Pancreas (tissue), 10 donors: ENCODE data around the gene RAC2. TPM values are rescaled to one million over a fixed set of nuclear protein-coding genes. Genes with fewer than 3 reads are reported as not detected.

Source experiments
- ATAC-seq, 4 donors: fragments of 200-7000 bp; cut with Tn5 transposase; one replicate each; pipeline versions ENCODE4 v1.8.0 to v1.9.1; 2020; ENCODE audit warnings: mild to moderate bottlenecking in 4 of 4, moderate library complexity in 4 of 4
- DNase-seq, 6 donors: peaks; one replicate each; pipeline ENCODE4 v3.0.0-alpha.2; 2020
- FAIRE-seq: peaks from 2 replicates; lab custom pipeline; 2012; peaks lifted over from hg19 to GRCh38; lab: Jason Lieb, UNC
- H3K27ac ChIP-seq, 4 donors: fragments of 200-600 bp; sonication (generic); 1 replicate in 3 of 4; 2 replicates in 1 of 4; pipeline versions ENCODE4 v1.5.0 to v1.8.0; 2020
- H3K27me3 ChIP-seq, 4 donors: fragments of 200-600 bp; one replicate each; pipeline ENCODE4 v1.8.0; 2021
- H3K36me3 ChIP-seq, 3 donors: fragments of 200-600 bp; sonication (generic) in 1 of 3; one replicate each; pipeline versions ENCODE4 v1.5.0 to v1.8.0; 2020 to 2021
- H3K4me1 ChIP-seq, 3 donors: fragments of 200-600 bp; one replicate each; pipeline ENCODE4 v1.8.0; 2021
- H3K4me3 ChIP-seq, 4 donors: fragments of 200-600 bp; sonication (generic) in 2 of 4; one replicate each; pipeline versions ENCODE4 v1.5.0 to v1.8.0; 2020 to 2021
- H3K9me3 ChIP-seq, 4 donors: fragments of 200-600 bp; one replicate each; pipeline ENCODE4 v1.8.0; 2021
- CTCF ChIP-seq, 4 donors: fragments of 200-600 bp; sonication (generic) in 3 of 4; IDR thresholded peaks; one replicate each; pipeline versions ENCODE4 v1.5.0 to v1.8.0; 2021; ENCODE audit warnings: antibody characterized with exemption in 4 of 4
- WGBS, 2 donors: extraction: QIAGEN DNeasy Blood & Tissue Kit; methylation state at CpG; one replicate each; pipeline ENCODE4 v1.1.7; 2013; 5-methylcytosine and 5-hydroxymethylcytosine counted together
- intact Hi-C, 3 donors: fragments of 100-400 bp; cut with DNase I; formaldehyde crosslinking; loops; one replicate each; pipeline versions ENCODE4 v1.11.1 to v1.14.2; 2022
- polyA plus RNA-seq, 2 donors: library from polyadenylated mRNA; stranded (reverse); fragments of 200-250 nt; gene quantifications; one replicate each; pipeline ENCODE4 v1.2.3, GENCODE V29; 2013
- total RNA-seq, 6 donors: library from RNA; stranded (reverse); fragmentation: NEBNext Ultra II Directional in 4 of 6; extraction: Animal tissue kit (Norgen Biotek cat#: 25700) in 4 of 6; gene quantifications; one replicate each; pipeline versions ENCODE4 v1.2.1 to v1.2.4, GENCODE V29; 2021 to 2023
- donor health status: healthy with polysubstance abuse.
- donor health status: DM: no; HTN: no; CAD: no; lungs with moderate emphysema.
- donor health status: DM: no; HTN: no; CAD: no.
- donor health status: control.
- donor health status: control.
- donor health status: Bipolar disorder and iron deficiency.
- donor health status: DM: yes; HTN: yes; CAD: no.
- donor health status: DM: no; HTN: no; CAD: no.
- donor health status: DM: no; HTN: no; CAD: no.
- donor health status: DM: yes; HTN: yes; CAD: no.

Gene RAC2
- total and polyA plus RNA-seq, 8 donors = 0.91 to 12.8 (median 3.0) TPM

- no peak for TF ChIP-seq CTCF (IDR thresholded peaks at IDR 0.05)
- no peak for DNase-seq
- WGBS, 2 donors = 79 to 83% methylated on average over 5 of the region's 5 CpGs
Measured at GRCh38 chr22:37205046-37205445, 39.0 kb downstream of the RAC2 start.

DNA sequence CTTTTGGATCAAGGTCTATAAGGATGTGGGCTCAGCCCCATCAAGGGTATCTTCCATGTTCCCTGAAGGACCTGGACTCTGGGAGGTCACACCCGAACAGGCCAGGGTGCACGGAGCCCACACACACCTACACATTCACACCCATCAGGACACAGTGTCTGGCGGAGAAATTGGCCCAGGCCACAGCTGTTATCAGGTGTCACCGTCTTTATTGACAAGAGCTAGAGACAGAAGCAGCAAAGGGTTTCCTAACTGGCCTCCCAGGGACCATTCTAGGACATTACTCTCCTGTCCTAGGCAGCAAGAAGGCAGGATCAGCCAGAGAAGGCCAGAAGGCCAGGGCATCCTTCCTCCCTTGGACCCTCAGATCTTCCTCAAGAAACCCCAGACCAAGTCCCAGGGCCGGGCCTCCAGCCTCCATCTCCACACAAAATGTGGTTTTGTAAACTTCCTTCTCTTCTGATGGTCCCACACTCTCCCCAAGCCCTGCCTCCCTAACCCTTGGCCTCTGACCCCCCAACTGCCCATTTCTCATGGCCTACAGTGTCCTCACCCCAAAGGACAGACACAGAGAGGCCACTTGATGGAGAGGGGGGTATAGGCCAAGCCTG is 39.9 kb downstream of the RAC2 start:
- WGBS, 2 donors = 76 to 81% methylated on average over 5 of the region's 5 CpGs
- FAIRE-seq (no peak), DNase-seq (no peak), ATAC-seq (no peak)
- no peaks in the 10 kb centered on the region for H3K36me3 ChIP-seq
- no peak overlapping the region for H3K4me3 ChIP-seq
- H3K9me3 ChIP-seq = no peaks in the 10 kb centered on the region
- intact Hi-C loops = loop anchor here in 2 of 3 donors (5.0 to 10.0 kb wide), 2 partner anchors 37 to 129 kb away; no protein-coding TSS in a partner anchor
- no peaks in the 10 kb centered on the region for H3K27me3 ChIP-seq
- H3K27ac ChIP-seq = no peak overlapping the region
- TF ChIP-seq CTCF (IDR thresholded peaks at IDR 0.05) = no peak
- peaks cover 4 to 5% (median 4%) of the 10 kb centered on the region in 3 donors for H3K4me1 ChIP-seq

More at GRCh38 chr22:37205046-37205445, 39.0 kb downstream of the RAC2 start:
- Histone ChIP-seq H3K27me3 (no peaks in the 10 kb centered on the region), H3K9me3 (no peaks in the 10 kb centered on the region), H3K36me3 (no peaks in the 10 kb centered on the region), H3K27ac (no peak overlapping the region), H3K4me3 (no peak overlapping the region), H3K4me1 (no peaks in the 10 kb centered on the region)
- intact Hi-C loops = loop anchor here in 2 of 3 donors (10.0 kb wide), 1 partner anchor 130 kb away; no protein-coding TSS in a partner anchor
- FAIRE-seq = no peak
- ATAC-seq = no peak

DNA sequence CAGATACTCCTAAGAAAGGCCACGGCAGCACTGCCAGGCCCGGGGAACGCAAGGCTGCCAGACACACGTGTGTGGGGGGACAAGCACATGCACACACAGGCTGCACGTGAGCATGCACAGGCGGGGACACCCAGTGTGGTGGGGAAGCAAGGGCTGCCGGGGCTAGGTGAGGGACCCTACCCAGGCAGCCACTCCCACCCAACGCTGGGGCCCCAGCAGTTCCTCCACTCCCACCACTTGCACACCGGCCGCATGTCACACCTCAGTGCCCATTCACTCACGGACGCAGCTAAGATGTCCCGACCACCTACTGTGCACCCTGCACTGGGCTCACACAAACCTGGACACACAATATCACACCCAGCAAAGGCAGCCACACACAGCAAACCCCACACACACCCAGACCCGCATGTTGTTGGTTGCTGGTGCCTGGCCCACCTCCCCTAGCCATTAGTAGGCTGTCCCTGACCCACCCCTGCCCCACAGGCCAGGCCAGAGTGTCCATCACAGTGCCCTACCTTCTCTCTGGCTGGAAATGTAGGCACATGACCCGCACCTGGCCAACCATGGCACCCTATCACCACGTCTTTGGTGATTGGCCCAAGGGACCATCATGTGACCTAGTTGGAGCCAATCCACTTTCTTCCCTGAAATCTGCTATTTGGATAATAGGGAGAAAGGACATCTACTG is 40.6 kb downstream of the RAC2 start:
- intact Hi-C loops = loop anchor here in 2 of 3 donors (5.0 to 10.0 kb wide), 2 partner anchors 36 to 129 kb away; no protein-coding TSS in a partner anchor
- Histone ChIP-seq H3K9me3 (no peaks in the 10 kb centered on the region), H3K27me3 (no peaks in the 10 kb centered on the region), H3K27ac (no peak overlapping the region), H3K4me1 (peaks cover 4 to 5% (median 4%) of the 10 kb centered on the region in 3 donors), H3K4me3 (no peak overlapping the region), H3K36me3 (no peaks in the 10 kb centered on the region)
- FAIRE-seq (no peak), ATAC-seq (no peak), DNase-seq (no peak)
- 81 to 83% methylated on average over 16 of the region's 16 CpGs for WGBS, 2 donors
- TF ChIP-seq CTCF (IDR thresholded peaks at IDR 0.05) = no peak

DNA sequence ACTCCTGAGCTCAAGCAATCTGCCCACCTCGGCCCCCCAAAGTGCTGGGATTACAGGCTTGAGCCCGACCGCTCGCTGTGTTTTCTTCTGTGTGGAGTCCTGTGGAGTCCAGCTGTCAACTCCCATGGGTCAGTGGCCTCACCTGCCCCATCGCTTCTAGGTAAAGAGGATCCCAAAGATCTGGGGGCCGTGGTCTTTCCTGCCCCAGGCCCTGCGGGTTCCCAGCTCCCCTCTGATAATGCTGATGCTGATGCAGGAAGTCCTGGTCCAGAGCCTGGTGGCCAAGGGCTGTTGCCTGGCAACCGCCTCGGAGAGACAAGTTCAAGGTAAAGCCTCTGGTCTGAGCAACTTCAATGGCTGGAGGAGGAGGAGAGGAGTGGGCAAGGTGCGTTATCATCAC is 41.4 kb downstream of the RAC2 start:
- H3K36me3 ChIP-seq = no peaks in the 10 kb centered on the region
- no peaks in the 10 kb centered on the region for H3K27me3 ChIP-seq
- TF ChIP-seq CTCF (IDR thresholded peaks at IDR 0.05) = no peak
- WGBS, 2 donors = 70 to 73% methylated on average over 10 of the region's 10 CpGs
- H3K9me3 ChIP-seq = no peaks in the 10 kb centered on the region
- H3K27ac ChIP-seq = no peak overlapping the region
- H3K4me1 ChIP-seq = peaks cover 10% of the 10 kb centered on the region in 3 donors
- DNase-seq = no peak
- ATAC-seq = no peak
- intact Hi-C loops = loop anchor here in 2 of 3 donors (5.0 to 10.0 kb wide), 2 partner anchors 35 to 128 kb away; no protein-coding TSS in a partner anchor
- FAIRE-seq = no peak
- no peak overlapping the region for H3K4me3 ChIP-seq
